Nephron progenitor cell (in vitro differentiated cells): ENCODE data around the gene NT5C.

Experiments
- DNase-seq: peaks from one replicate; pipeline ENCODE4 v3.0.0; 2021
- H3K27ac Mint-ChIP-seq: 2 replicates; pipeline ENCODE4 v1.8.0; 2021; ENCODE audit warnings: mild to moderate bottlenecking, moderate library complexity, mixed read lengths
- H3K27me3 Mint-ChIP-seq: 2 replicates; pipeline ENCODE4 v1.8.0; 2021; ENCODE audit warnings: mild to moderate bottlenecking, low read depth, mixed read lengths; ENCODE audit not compliant: poor library complexity
- H3K36me3 Mint-ChIP-seq: 2 replicates; pipeline ENCODE4 v1.8.0; 2021; ENCODE audit warnings: low read depth, mixed read lengths
- H3K4me1 Mint-ChIP-seq: 2 replicates; pipeline ENCODE4 v1.8.0; 2021; ENCODE audit warnings: mixed read lengths
- H3K4me3 Mint-ChIP-seq: 2 replicates; pipeline ENCODE4 v1.8.0; 2021; ENCODE audit warnings: mild to moderate bottlenecking, moderate library complexity, mixed read lengths
- H3K9me3 Mint-ChIP-seq: 2 replicates; pipeline ENCODE4 v1.8.0; 2021; ENCODE audit warnings: mild to moderate bottlenecking, moderate library complexity, mixed read lengths
- CTCF ChIP-seq: fragments of 200-600 bp; sonication (generic); IDR thresholded peaks from 2 replicates; pipeline ENCODE4 v1.5.0; 2021; ENCODE audit warnings: antibody characterized with exemption

NT5C gene

GRCh38 chr17:75124819-75125162 is 6.8 kb downstream of the NT5C start:
- H3K9me3 Mint-ChIP-seq: no peaks in the 10 kb centered on the region
- H3K36me3 Mint-ChIP-seq: peaks cover 21% of the 10 kb centered on the region
- TF ChIP-seq CTCF: no peak
- H3K27ac Mint-ChIP-seq: no peak overlapping the region
- no peaks in the 10 kb centered on the region for H3K27me3 Mint-ChIP-seq
- no peak overlapping the region for H3K4me3 Mint-ChIP-seq
- DNase-seq: no peak
- H3K4me1 Mint-ChIP-seq: peaks cover 32% of the 10 kb centered on the region

GRCh38 chr17:75124041-75124818 is 7.3 kb downstream of the NT5C start:
- no peak overlapping the region for H3K27ac Mint-ChIP-seq
- H3K4me3 Mint-ChIP-seq: no peak overlapping the region
- H3K36me3 Mint-ChIP-seq: peaks cover 22% of the 10 kb centered on the region

GRCh38 chr17:75118307-75118706 is 13.2 kb downstream of the NT5C start:
- DNase-seq: no peak
- Mint-ChIP-seq H3K27me3 (no peaks in the 10 kb centered on the region), H3K4me3 (no peak overlapping the region), H3K4me1 (peaks cover 19% of the 10 kb centered on the region), H3K27ac (peak overlapping the region; percentile 72), H3K36me3 (peaks cover 30% of the 10 kb centered on the region), H3K9me3 (no peaks in the 10 kb centered on the region)
- no peak for TF ChIP-seq CTCF

More at GRCh38 chr17:75124041-75124818, 7.3 kb downstream of the NT5C start:
- Mint-ChIP-seq H3K9me3 (no peaks in the 10 kb centered on the region), H3K4me1 (peaks cover 26% of the 10 kb centered on the region), H3K27me3 (no peaks in the 10 kb centered on the region)
- TF ChIP-seq CTCF: no peak
- no peak for DNase-seq

GRCh38 chr17:75116737-75117136 is 14.8 kb downstream of the NT5C start:
- DNase-seq: no peak
- H3K36me3 Mint-ChIP-seq: peaks cover 37% of the 10 kb centered on the region
- H3K27me3 Mint-ChIP-seq: no peaks in the 10 kb centered on the region
- H3K9me3 Mint-ChIP-seq: no peaks in the 10 kb centered on the region
- no peak overlapping the region for H3K4me3 Mint-ChIP-seq
- H3K4me1 Mint-ChIP-seq: peaks cover 25% of the 10 kb centered on the region
- peak overlapping the region; percentile 91 for H3K27ac Mint-ChIP-seq
- TF ChIP-seq CTCF: no peak

- Mint-ChIP-seq H3K9me3 (no peaks in the 10 kb centered on the region), H3K4me1 (peaks cover 29% of the 10 kb centered on the region), H3K36me3 (peaks cover 31% of the 10 kb centered on the region), H3K4me3 (no peak overlapping the region), H3K27me3 (no peaks in the 10 kb centered on the region), H3K27ac (no peak overlapping the region)
- no peak for TF ChIP-seq CTCF
- no peak for DNase-seq
Observed at GRCh38 chr17:75115555-75115954, 16.0 kb downstream of the NT5C start.
